Measurements from ENCODE around the gene KIF12.
A peak's percentile ranks its signal among the peaks of the same experiment; 100 is the strongest.

Gene KIF12

DNA sequence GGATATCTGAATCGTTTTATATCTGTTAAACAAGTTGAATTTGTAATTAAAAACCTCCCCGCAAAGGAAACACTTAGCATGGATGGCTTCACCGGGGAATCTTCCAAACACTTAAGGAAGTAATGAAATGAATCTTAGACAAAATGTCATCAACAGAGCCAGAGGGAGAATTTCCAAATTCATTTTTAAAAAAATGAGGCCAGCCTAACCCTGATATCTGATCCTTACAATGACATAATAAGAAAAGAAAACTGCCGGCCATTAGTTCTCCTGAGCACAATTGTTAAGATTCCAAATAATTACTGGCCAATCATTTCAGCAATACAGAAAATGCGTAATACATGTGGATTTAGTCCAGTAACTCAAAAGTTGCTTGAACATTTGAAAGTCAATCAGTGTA lies 6.1 kb upstream of the KIF12 start:
- DNase-seq (ENCODE audit: low spot score), result no peak

DNA sequence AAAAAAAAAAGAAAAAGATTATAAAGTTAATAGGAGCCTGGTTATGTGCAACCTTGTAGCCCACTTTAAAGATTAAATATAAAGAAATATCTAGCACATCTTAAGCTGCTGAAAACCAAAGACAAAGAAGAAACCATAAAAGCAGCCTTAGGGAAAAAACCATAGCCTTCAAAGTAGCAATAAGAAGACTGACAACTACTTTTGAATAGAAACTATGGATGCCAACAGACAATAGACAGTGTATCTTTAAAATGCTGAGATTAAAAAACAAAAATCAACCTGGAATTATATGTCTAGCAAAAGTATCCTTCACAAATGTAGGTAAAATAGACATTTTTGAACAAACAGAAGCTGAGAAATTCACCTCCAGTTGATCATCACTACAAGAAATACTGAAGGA lies 3.4 kb upstream of the KIF12 start:
- no peak for DNase-seq (ENCODE audit: low spot score)

- DNase-seq (ENCODE audit: low spot score), result no peak
Observed at GRCh38 chr9:114100536-114100935, 1.4 kb upstream of the KIF12 start.

DNA sequence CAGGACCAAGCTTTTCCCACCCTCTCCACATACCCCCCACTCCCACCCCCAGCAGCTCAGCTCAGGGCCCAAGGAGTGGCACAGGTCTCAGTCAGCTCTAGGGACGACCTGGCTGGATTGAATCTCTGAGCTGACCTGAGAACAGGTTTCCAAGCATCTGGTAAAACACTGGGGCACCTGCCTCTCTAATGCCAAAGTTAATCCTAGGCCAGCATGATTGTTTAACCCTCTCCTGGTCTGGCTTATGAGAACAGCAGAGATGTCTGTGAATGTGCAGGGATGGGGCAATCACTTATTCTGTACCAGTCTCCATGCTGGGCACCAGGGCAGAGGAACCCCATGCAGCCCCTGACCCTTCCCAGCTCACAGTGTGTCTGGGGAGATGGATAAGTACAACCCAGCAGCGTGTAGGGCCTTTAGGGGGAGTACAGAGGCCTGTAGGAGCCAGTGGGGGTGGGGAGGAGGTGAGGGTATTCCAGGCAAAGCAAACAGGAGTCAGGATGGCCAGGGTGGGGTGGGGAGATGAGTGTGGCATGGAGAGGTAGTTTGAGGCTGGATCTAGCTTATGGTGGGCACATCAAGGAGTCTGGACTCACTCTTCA lies 678 bp upstream of the KIF12 start:
- DNase-seq (ENCODE audit: low spot score), result no peak

DNA sequence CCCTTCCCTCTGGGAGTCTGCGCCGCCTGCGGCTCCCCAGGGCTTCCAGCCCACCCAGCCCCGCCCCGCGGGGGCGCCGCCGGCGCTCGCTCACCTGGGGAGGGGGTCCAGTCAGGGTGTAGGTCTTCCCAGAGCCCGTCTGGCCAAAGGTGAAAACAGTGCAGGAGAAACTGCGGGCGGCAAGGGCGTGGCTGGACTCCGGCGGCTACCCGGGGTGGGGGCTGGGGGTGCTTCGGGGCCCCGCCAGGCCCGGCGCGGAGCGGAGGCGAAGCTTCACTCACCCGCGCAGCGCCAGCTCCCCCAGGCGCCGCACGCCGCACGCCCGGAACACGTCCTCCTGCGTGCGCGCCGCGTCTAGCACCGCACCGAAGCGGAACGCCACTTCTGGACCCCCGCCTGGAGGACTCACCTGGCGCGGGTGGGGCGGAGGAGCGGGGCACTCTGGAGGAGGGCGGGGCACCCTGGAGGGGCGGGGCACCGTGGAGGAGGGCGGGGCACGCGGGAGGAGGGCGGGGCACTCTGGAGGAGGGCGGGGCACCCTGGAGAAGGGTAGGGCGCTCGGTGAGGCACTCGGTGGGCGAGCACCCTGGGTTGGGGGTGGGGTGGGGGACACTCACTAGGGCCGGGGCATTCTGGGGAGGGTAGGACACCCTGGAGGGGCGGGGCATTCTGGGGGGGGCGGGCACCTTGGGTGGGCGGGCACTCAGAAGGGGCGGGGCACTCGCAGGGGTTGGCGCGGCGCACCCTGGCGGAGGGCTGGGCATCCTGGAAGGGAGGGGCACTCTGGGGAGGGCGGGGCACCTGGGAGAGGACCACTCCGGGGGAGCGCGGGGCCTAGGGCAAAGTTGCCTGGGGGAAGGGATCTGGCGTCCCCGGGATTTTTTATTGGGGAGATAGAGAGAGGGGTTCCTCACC lies 814 bp downstream of the KIF12 start:
- no peak for DNase-seq (ENCODE audit: low spot score)

DNA sequence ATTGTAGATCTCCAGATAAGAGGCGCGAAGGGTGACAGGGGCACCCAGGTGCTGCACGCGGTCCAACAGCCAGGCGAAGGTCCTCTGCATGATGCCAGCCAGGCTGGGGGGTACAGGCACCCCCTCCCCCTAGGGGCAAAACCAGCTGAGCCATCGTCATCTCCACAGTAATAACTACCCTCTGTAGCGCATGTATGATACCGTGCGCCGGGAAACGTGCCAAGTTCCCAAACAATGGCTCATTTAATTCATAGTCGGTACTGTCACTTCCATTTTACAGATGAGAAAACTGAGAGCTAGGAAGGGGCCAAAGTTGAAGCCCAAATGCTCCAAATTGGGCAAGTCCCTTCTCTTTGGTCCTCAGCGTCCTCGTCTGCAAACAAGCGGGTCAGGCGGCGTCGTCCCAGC lies 1.5 kb downstream of the KIF12 start:
- no peak for DNase-seq (ENCODE audit: low spot score)

DNA sequence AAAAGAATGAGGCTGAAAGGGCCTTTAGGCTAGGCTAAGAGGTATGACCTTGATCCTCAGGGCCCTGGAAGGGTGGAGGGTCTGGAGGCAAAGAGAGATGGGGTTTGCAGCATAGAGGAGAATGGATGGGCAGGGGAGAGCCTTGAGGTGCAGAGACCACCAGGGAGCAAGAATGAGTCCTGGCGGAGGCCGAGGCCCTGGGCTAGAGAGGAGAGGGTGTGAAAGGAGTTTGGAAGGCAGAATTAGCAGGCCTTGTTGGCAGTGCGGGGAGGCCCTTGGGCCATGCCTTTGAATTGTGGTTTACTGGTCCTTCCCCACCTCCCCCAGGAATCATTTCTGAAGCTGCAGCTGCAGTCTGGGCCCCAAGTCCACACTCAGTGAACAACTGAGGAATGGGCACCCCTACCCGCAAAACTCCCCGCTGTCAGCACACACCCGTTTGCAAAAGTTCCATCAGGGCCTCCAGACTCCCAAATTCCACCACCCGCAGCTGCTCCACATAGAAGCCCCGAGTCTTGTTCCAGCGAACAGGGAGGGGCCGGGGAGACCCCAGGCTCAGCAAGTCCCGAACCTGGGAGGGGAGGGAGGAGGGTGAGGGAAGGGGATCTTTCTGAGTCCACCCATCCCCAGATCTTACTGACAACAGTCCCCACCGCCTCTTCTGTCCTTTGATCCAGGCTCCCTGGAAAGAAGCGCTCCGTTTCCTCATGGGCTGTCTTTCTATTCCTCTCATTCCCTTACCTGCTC lies 2.1 kb downstream of the KIF12 start:
- DNase-seq (ENCODE audit: low spot score), result no peak

GRCh38 chr9:114096041-114096511 lies 3.0 kb downstream of the KIF12 start:
- DNase-seq (ENCODE audit: low spot score), result peak; percentile 27

DNA sequence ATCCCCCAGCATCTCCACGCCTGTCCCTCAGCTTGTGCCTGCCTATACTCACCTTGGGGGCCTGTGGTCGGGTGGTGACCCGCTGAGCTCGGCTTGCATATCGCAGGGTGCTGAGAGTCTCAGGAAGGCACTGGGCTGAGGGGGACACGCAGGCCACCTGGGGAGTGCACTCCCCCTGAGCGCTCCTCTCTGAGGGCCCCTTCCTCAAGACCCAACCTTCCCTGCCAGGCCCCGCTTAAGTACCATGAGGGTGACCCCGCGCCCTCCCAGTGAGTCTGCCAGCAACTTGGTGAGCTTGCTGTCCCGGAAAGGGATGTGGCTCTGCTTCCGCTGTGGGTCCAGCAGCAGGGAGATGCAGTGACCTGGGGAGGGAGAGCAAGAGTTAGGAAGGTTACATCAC lies 4.1 kb downstream of the KIF12 start:
- DNase-seq (ENCODE audit: low spot score), result no peak

DNA sequence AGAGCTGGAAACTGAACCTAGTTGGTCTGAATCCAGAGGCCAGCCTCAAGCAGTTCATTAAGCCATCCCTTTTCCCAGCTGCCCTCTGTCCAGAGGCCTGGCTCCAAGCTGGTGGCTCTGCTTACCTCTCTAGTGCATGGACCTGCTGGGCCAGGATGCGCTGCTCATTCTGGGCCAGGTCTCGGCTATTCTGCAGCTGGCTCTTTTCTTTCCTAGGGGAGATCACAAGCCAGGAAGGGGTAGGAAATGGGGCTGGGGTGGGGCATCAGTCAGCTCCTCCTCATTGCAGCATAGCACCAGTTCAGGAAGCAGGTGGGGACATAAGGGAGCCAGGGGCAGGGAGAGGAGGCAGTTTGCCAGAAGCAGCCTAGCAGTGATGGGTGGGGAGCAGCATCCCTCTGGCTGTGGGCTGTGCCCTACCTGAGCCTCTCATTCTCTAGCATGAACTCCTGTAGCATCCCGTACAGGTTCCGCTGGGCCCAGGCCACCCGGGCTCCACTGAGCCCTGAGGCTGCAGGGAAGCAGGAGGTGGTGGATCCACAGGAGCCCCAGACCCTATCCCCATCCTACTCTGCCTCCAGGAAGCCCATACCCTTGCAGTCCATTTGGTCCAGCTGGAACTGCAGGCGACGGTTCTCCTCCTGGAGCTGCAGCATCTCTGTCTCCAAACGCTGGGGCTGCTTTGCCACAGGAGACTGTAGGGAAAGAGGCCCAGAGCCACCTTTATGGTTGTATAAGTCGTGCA lies 5.2 kb downstream of the KIF12 start:
- DNase-seq (ENCODE audit: low spot score), result no peak

DNA sequence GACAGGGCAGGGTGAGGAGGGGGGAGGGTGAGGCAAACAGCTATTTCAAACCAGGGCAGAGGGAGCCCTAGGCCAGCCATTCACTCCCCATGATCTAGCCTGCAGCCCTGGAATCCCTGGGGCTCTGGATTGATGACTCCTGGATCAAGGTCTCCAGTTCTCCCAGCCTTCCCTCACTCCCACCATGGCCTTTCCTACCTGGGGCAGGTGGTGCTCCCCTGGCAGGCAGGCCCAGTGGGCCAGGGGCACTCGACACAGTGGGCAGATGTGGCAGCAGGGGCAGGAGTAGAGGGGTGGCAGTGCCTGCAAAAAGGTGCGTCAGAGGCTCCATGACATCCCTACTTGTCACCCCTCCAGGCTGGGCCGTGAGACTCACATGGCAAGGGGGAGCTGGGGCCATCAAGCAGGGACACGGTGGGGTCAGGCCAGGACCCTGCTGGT lies 6.0 kb downstream of the KIF12 start:
- DNase-seq (ENCODE audit: low spot score), result no peak

GRCh38 chr9:114092336-114092735 lies 6.8 kb downstream of the KIF12 start:
- no peak for DNase-seq (ENCODE audit: low spot score)

DNA sequence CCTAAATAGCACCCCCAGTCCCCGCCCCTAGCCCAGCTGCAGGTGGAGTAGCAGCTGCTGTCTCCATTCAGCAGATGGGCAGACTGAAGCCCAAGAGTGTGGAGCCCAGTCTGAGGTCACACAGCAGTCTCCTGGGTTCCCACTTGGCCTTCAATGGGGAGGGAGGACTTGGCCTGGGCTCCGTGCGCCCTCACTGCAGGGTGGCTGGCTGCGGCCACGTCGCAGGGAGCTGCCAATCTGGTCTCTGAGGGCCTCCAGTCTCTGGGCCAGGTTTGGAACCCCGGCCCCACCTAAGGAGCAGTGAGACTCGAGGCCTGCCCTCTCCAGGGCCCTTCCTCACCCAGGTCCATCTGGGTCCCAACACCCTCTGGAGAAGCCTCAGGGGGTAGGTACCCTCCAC lies 7.4 kb downstream of the KIF12 start:
- no peak for DNase-seq (ENCODE audit: low spot score)

- no peak for DNase-seq (ENCODE audit: low spot score)
Observed at GRCh38 chr9:114090798-114091197, 8.3 kb downstream of the KIF12 start.

- no peak for DNase-seq (ENCODE audit: low spot score)
Observed at GRCh38 chr9:114089206-114089840, 9.8 kb downstream of the KIF12 start.

DNA sequence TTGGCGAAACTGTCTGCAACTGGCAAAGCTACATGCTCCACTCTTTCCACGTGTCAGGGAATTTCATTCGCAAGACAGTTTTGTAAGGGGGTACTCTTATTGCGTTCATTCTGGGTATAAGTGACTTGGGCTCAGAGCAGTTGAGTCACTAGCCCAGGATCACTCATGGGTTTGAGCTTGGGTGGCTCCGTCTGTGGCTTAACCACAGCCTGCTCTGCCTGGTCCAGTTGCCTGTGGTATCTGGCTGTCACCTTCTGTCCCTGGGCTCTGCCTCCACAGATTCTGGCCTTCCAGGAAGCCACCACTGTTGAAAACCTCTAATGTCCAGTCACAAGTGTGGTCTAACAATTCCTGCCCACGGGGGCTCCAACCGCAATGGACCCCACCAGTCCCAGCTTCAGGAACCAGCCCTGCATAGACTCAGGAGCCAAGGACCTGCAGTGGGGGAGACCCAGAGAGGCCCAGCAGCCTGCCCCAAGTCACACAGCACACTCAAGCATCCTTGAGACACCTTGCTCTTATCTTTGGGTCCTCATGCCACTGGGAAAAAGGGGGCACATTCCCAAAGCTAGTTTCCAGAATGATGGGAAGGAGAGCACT lies 10.4 kb downstream of the KIF12 start:
- DNase-seq (ENCODE audit: low spot score), result no peak

- DNase-seq (ENCODE audit: low spot score), result no peak
Observed at GRCh38 chr9:114087721-114088120, 11.4 kb downstream of the KIF12 start.

DNA sequence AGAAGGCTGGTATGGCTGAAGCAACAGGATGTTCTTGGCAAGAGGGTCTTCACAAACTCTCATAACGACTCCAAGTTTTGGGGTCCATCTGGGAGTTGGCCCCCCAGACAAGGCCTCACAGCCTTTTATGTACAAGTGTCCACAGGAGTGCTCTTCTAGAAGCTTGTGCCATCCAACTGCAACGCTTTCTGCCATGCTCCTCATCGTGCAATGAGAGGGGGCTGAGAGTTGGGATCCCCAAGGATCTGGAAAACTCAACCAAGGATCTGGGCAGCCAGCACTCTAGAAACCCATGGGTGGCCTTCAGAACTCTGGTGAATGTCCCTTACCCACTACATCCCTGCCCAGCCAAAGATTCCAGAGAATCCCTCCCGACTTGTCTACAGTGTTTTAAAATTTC lies 12.5 kb downstream of the KIF12 start:
- no peak for DNase-seq (ENCODE audit: low spot score)

DNA sequence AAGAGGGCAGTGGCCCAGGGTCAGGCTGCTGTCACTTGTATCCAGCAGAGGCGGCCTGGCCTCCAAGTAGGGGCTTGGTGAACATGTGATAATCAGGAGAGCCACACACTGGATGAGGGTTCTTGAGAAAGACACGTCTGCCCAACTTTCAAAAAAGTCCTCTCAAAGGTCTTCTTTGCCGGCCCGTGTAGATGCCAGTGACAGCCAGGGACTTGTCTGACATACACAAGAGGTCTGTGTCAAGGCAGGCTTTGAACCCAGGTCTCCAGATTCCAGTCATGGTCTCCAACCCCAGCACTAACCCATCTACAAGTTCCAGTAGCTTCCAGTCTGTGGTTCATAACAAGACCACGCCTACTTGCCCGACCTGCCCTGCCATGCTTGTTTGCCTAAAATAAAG lies 13.1 kb downstream of the KIF12 start:
- no peak for DNase-seq (ENCODE audit: low spot score)

- no peak for DNase-seq (ENCODE audit: low spot score)
Observed at GRCh38 chr9:114085387-114085789, 13.7 kb downstream of the KIF12 start.
